Uterus (tissue), 4 donors: ENCODE measurements around the gene TACR1. TPM values are rescaled to one million over a fixed set of nuclear protein-coding genes. Genes with fewer than 3 reads are reported as not detected.

Experiments
- DNase-seq, 2 donors: peaks; one replicate each; pipeline ENCODE4 v3.0.0-alpha.2; 2019 to 2020
- H3K27ac ChIP-seq, 2 donors: fragments of 200-600 bp; sonication (generic); 1 replicate in 1 of 2; 2 replicates in 1 of 2; pipeline ENCODE4 v1.5.1; 2016 to 2018
- H3K27me3 ChIP-seq, 2 donors: fragments of 200-600 bp; sonication (generic); one replicate each; pipeline ENCODE4 v1.5.1; 2018 to 2019; ENCODE audit warnings: control low read depth in 1 of 2
- H3K36me3 ChIP-seq, 2 donors: fragments of 200-600 bp; sonication (generic); one replicate each; pipeline ENCODE4 v1.5.1; 2019; ENCODE audit warnings: control low read depth in 1 of 2
- H3K4me1 ChIP-seq, 2 donors: fragments of 200-600 bp; sonication (generic); one replicate each; pipeline ENCODE4 v1.5.1; 2018 to 2019; ENCODE audit warnings: control low read depth in 1 of 2
- H3K4me3 ChIP-seq, 2 donors: fragments of 200-600 bp; sonication (generic); 1 replicate in 1 of 2; 2 replicates in 1 of 2; pipeline ENCODE4 v1.5.1; 2018 to 2019; ENCODE audit warnings: mild to moderate bottlenecking in 1 of 2
- H3K9me3 ChIP-seq, 2 donors: fragments of 200-600 bp; sonication (generic); one replicate each; pipeline ENCODE4 v1.5.1; 2019; ENCODE audit warnings: control low read depth in 1 of 2
- POLR2A ChIP-seq, 2 donors: fragments of 450-650 bp; IDR thresholded peaks; one replicate each; pipeline ENCODE4 v1.6.1; 2016; ENCODE audit warnings: antibody characterized with exemption in 2 of 2, mild to moderate bottlenecking in 1 of 2, moderate library complexity in 1 of 2
- intact Hi-C: fragments of 100-400 bp; cut with DNase I; formaldehyde crosslinking; loops from one replicate; pipeline ENCODE4 v1.15.1; 2023; ENCODE audit warnings: low total_unique reads
- total RNA-seq, 4 donors: library from RNA; depleted of rRNA in 3 of 4; stranded (reverse); fragments of >200 nt in 3 of 4; gene quantifications; one replicate each; pipeline versions ENCODE4 v1.1.0 to v1.2.4, GENCODE V29; 2014 to 2023
- TF ChIP-seq, protein P1 (sequence below), 4 experiments: fragments of 200-600 bp in 2 of 4; fragments of 450-650 bp in 2 of 4; sonication (generic) in 2 of 4; IDR thresholded peaks; one replicate each; pipeline ENCODE4 v1.5.1; 2016 to 2019; ENCODE audit warnings: antibody characterized with exemption in 4 of 4, mild to moderate bottlenecking in 2 of 4, moderate library complexity in 1 of 4
- donor health status: DM: yes; HTN: yes; CAD: no.

Gene TACR1
- total RNA-seq, 4 donors from 2014 or later = 1.9 to 25.4 (median 9.1) TPM

DNA sequence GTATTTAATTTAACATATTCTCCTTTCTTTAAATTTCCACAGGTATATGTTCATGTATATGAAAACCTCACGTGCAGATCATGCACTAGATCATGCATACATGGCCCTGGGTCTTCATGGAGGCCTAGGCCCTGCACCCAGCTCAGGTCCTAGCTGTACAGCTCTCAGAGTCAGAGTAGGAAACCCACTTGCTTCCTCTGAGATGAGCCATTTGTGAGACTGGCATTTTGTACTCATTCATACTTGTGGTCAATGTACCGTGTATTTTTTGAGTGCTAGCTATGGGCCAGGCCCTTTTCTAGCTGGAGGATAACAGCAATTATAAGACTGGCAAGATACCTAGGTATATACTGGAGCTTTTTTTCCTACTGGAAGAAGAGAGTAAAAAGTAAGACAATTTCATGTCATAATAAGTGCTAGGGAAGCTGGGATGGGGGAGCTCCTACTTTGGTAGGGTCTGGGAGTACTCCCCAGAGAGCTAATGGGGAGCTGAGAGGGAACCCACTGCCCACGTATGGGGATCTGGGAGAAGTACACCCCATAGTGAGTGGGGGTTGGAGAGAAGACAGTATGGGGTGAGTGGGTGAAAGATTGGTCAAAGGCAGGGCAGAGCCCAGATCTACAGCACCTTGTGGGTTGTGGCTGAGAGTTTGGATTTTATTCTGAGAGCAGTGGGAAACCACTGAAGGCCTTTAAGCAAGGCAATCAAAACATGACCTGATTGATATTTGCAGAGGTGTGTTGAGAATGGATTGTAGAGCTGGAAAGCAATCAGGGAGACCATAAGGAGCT lies 168.9 kb downstream of the TACR1 start:
- TF ChIP-seq, protein P1, sequence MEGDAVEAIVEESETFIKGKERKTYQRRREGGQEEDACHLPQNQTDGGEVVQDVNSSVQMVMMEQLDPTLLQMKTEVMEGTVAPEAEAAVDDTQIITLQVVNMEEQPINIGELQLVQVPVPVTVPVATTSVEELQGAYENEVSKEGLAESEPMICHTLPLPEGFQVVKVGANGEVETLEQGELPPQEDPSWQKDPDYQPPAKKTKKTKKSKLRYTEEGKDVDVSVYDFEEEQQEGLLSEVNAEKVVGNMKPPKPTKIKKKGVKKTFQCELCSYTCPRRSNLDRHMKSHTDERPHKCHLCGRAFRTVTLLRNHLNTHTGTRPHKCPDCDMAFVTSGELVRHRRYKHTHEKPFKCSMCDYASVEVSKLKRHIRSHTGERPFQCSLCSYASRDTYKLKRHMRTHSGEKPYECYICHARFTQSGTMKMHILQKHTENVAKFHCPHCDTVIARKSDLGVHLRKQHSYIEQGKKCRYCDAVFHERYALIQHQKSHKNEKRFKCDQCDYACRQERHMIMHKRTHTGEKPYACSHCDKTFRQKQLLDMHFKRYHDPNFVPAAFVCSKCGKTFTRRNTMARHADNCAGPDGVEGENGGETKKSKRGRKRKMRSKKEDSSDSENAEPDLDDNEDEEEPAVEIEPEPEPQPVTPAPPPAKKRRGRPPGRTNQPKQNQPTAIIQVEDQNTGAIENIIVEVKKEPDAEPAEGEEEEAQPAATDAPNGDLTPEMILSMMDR (IDR thresholded peaks at IDR 0.05) = no peak
- no peak for TF ChIP-seq POLR2A (IDR thresholded peaks at IDR 0.05)

DNA sequence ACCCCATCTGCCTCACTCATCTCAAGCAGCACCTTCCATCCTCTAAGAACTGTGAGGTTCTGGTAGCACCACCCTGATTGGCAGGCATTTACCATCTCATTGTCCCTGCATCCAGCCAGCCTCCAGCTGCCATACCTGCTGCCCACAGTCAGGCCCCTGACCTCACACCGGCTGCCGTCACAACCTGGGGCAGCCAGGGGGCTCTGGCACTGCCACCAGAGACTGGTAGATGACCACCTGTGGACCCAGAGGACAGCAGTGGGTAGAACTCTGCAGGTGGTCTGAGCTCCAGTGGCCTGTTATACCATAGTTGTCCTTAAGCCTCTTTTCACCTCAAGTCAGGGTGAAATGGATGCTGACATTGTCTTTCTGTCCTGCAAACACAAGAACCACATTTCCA lies 171.4 kb downstream of the TACR1 start:
- H3K9me3 ChIP-seq = no peaks in the 10 kb centered on the region
- no peak for DNase-seq

More for the DNA sequence above, 168.9 kb downstream of the TACR1 start:
- H3K27me3 ChIP-seq = no peaks in the 10 kb centered on the region
- H3K4me3 ChIP-seq = no peak overlapping the region
- H3K27ac ChIP-seq = no peak overlapping the region
- H3K4me1 ChIP-seq = no peaks in the 10 kb centered on the region
- intact Hi-C loops = no loop called here
- no peaks in the 10 kb centered on the region for H3K36me3 ChIP-seq
- DNase-seq = no peak
- H3K9me3 ChIP-seq = no peaks in the 10 kb centered on the region

DNA sequence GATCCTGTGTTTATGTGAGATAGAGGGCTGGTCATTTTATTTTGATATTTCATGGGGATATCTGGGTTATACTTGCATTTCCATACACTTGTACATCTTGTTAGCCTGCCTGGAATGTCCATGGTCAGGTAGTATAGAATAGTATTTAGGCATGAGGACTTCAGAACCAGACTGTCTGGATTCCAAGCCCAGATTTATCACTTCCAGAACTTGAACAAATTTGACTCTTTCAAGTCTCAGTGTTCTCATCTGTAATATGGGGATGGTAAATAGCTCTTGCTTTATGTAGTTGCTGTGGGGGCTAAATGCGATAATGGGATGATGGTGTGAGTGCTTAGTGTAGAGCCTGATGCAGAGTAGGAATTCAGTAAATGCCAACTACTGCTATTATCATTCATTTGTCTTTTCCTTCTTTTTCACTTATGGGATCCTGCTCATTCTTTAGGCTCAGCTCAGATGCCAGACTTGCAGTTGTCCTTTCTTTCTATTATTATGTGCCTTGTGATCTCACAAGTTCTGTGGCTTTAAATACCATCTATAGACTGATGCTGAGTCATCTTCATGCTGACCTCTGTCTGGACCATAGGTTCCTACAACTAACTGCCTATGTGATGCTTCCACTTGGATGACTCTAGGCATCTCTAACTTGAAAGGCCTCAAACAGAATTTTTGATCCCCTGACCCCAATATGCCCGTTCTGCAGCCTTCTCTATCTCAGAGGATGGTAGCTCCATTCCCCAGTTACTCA lies 173.5 kb downstream of the TACR1 start:
- no peak for TF ChIP-seq POLR2A (IDR thresholded peaks at IDR 0.05)
- TF ChIP-seq, protein P1 (IDR thresholded peaks at IDR 0.05) = no peak
- no peaks in the 10 kb centered on the region for H3K36me3 ChIP-seq
- H3K4me1 ChIP-seq = no peaks in the 10 kb centered on the region
- no peak overlapping the region for H3K27ac ChIP-seq
- H3K27me3 ChIP-seq = no peaks in the 10 kb centered on the region
- no peak for DNase-seq
- intact Hi-C loops = no loop called here
- no peaks in the 10 kb centered on the region for H3K9me3 ChIP-seq
- no peak overlapping the region for H3K4me3 ChIP-seq

More for the DNA sequence above, 171.4 kb downstream of the TACR1 start:
- Histone ChIP-seq H3K27me3 (no peaks in the 10 kb centered on the region), H3K36me3 (no peaks in the 10 kb centered on the region), H3K27ac (no peak overlapping the region), H3K4me1 (no peaks in the 10 kb centered on the region), H3K4me3 (no peak overlapping the region)
- intact Hi-C loops = no loop called here
- TF ChIP-seq, protein P1 (IDR thresholded peaks at IDR 0.05) = no peak
- TF ChIP-seq POLR2A (IDR thresholded peaks at IDR 0.05) = no peak

DNA sequence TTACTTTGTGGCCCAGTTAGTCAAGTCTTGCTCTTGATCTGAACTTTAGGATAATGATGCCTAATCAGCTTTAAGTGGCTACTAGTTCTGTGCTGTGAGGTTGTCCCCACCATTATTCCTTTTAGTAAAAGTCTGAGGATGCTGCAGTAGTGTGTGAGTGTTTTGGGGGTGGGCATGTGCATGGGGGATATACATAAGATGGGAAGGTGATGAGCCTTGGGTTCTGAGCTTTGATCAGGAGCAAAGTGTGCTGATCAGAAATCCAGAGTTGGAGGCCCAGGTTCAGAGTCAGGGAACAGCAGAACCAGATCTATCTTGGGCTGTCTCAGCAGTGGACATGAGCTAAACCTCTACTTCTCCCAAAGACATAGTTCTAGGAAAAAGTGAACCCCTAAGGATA lies 174.1 kb downstream of the TACR1 start:
- intact Hi-C loops = no loop called here
- Histone ChIP-seq H3K27me3 (no peaks in the 10 kb centered on the region), H3K4me1 (no peaks in the 10 kb centered on the region), H3K4me3 (no peak overlapping the region), H3K36me3 (no peaks in the 10 kb centered on the region), H3K9me3 (no peaks in the 10 kb centered on the region), H3K27ac (no peak overlapping the region)
- TF ChIP-seq, protein P1 (IDR thresholded peaks at IDR 0.05) = no peak
- TF ChIP-seq POLR2A (IDR thresholded peaks at IDR 0.05) = no peak
- no peak for DNase-seq
